ENCODE data around the gene ABAT. TPM values are rescaled to one million over a fixed set of nuclear protein-coding genes. Genes with fewer than 3 reads are reported as not detected.
A peak's percentile ranks its signal among the peaks of the same experiment; 100 is the strongest.
"Not testable (repeated sequence)": the region's sequence is repeated elsewhere in the genome, so short reads cannot be mapped to it uniquely, and the experiment has no call there.

The ABAT gene
- total RNA-seq, 1 donor from 2014 or later = 7.3 TPM

GRCh38 chr16:8642146-8642545, 32.3 kb upstream of the ABAT start:
- no peak for DNase-seq (ENCODE audit: low spot score)
- Mint-ChIP-seq H3K4me3 (no peak overlapping the region), H3K36me3 (ENCODE audit: low read depth) (peaks cover 63% of the 10 kb centered on the region), H3K4me1 (ENCODE audit: low read depth) (peaks cover 8% of the 10 kb centered on the region), H3K9me3 (no peaks in the 10 kb centered on the region), H3K27me3 (ENCODE audit: insufficient read depth) (no peaks in the 10 kb centered on the region), H3K27ac (no peak overlapping the region)
- intact Hi-C loops (cut with micrococcal nuclease) = no loop called here

DNA sequence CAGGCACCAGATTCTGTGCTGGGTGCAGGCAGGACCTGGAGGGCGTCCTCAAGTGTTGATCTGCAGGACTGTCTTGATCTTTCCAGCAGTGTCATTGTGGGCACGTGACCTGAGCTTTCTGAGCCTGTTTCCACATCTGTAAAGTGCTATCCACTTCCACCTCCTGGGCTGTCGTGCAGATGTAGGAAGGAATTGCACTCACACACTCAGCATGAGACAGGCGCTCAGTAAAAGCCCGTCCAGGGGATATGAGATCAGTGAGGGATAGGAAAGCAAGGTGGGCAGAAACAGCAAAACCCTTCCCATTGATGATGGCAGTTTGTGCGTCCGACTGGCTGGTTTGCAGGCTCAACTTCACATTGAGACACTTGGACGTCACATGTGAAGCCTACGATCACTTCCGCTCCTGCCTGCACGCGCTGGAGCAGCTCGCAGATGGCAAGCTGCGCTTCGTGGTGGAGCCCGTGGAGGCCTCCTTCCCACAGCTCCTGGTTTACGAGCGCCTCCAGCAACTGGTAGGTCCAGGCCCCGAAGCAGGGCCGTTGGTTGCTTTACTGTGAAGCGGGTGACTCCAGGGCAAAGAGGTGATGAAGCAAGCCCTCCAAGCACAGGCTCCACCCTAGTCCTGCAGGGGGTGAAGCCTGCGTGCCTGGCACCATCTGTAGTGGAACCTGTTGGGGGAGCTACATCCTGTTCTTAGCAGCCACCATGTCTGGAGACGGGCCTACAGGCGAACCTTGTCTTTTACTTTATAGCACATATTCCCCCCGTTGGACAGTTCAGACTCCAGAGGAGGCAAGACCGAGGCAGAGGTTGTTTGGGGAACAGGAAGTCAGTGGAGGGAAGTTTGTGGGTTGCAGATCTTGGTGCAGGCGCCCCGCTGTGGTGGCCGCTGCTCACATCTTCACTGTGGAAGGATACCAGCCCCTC, 29.9 kb upstream of the ABAT start:
- Mint-ChIP-seq H3K4me3 (no peak overlapping the region), H3K4me1 (ENCODE audit: low read depth) (peaks cover 8% of the 10 kb centered on the region), H3K9me3 (no peaks in the 10 kb centered on the region), H3K27me3 (ENCODE audit: insufficient read depth) (no peaks in the 10 kb centered on the region), H3K36me3 (ENCODE audit: low read depth) (peaks cover 65% of the 10 kb centered on the region), H3K27ac (peak overlapping the region; percentile 43)
- intact Hi-C loops (cut with micrococcal nuclease) = no loop called here
- DNase-seq (ENCODE audit: low spot score) = no peak

- Mint-ChIP-seq H3K27ac (peak overlapping the region; percentile 43), H3K9me3 (no peaks in the 10 kb centered on the region), H3K27me3 (ENCODE audit: insufficient read depth) (no peaks in the 10 kb centered on the region), H3K4me3 (no peak overlapping the region), H3K4me1 (ENCODE audit: low read depth) (peaks cover 8% of the 10 kb centered on the region), H3K36me3 (ENCODE audit: low read depth) (peaks cover 61% of the 10 kb centered on the region)
- intact Hi-C loops (cut with micrococcal nuclease) = no loop called here
- no peak for DNase-seq (ENCODE audit: low spot score)
Observed at GRCh38 chr16:8645141-8645521, 29.3 kb upstream of the ABAT start.

DNA sequence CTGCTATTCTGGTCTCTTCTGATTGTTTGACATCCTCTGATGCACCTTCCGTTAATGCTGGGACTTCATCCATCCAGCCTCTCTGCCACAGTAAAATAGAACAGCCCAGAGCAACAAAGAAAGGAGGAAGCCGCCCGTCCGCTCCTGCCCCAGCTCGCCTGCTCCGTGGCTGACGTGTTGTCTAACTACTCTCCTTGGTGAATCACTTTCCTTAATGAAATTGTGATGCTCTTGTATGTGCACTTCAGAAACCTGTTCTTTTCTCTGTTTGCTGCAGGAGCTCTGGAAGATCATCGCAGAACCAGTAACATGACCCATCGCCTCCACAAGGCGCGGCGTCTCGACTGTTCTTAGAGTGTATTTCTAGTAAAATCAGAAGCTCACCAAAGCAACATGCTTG, 28.6 kb upstream of the ABAT start:
- Mint-ChIP-seq H3K27ac (peak overlapping the region; percentile 0), H3K4me1 (ENCODE audit: low read depth) (peaks cover 8% of the 10 kb centered on the region), H3K4me3 (no peak overlapping the region), H3K9me3 (no peaks in the 10 kb centered on the region), H3K36me3 (ENCODE audit: low read depth) (peaks cover 58% of the 10 kb centered on the region), H3K27me3 (ENCODE audit: insufficient read depth) (no peaks in the 10 kb centered on the region)
- intact Hi-C loops (cut with micrococcal nuclease) = no loop called here
- DNase-seq (ENCODE audit: low spot score) = no peak

DNA sequence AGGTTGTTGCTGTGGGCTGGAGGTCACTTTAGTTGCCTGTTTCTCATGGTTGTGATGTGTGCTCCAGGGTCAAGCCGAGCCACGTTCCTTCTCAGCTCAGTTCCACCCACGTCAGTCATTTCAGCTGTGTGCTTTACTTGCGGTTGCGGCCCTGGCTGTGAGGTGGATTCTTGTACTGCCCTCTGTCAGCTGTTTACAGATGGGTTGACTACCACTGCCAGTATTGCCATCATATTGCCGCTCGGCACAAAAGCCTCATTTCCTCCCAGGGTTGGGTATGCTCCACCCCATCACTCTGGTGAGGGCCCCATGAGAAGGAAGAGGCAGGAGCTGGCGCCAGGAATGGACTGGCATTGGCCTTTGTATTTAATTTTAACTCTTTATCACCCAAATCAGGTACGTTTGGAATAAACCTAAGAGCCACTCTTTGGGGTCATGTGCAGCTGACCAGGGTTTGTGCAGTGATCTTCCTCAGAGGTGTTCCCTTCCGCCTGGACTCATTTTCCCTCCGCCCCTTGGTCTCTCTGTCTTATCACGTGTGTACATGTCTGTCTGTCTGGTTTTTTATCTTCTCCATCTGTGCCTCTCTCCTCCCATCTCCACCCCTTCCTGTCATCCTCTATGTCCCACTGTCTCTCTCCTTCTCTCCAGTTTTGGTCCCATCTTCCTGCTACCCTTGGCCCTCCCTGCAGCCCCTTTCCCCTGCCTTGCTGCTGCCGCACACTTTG, 27.9 kb upstream of the ABAT start:
- Mint-ChIP-seq H3K9me3 (no peaks in the 10 kb centered on the region), H3K27ac (no peak overlapping the region), H3K27me3 (ENCODE audit: insufficient read depth) (no peaks in the 10 kb centered on the region), H3K36me3 (ENCODE audit: low read depth) (peaks cover 51% of the 10 kb centered on the region), H3K4me1 (ENCODE audit: low read depth) (peaks cover 8% of the 10 kb centered on the region), H3K4me3 (no peak overlapping the region)
- intact Hi-C loops (cut with micrococcal nuclease) = no loop called here
- no peak for DNase-seq (ENCODE audit: low spot score)

DNA sequence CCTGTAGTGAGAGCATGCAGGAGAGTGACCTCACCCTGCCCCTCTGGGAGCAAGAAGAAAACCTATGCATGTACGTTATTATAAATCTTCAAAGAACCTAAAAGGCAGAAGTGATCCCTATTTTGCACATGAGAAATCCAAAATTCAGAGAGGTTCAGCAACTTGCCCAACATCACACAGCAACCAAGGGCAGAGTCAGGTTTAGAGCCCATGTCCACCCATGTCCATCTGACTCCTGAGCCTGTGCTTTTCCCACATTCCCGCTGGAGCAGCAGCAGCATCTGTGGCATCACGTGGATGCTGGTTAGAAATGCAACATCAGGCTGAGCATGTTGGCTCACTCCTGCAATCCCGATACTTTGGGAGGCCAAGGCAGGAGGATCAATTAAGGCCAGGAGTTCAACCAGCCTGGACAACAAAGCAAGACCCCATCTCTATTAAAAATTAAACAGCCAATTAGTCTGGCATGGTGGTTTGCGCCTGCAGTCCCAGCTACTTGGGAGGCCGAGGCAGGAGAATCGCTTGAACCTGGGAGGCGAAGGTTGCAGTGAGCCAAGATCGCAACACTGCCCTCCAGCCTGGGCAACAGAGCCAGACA, 26.6 kb upstream of the ABAT start:
- no peak overlapping the region for H3K27ac Mint-ChIP-seq
- DNase-seq (ENCODE audit: low spot score) = no peak
- H3K36me3 Mint-ChIP-seq (ENCODE audit: low read depth) = peaks cover 38% of the 10 kb centered on the region
- H3K9me3 Mint-ChIP-seq = no peaks in the 10 kb centered on the region
- intact Hi-C loops (cut with micrococcal nuclease) = no loop called here
- no peaks in the 10 kb centered on the region for H3K27me3 Mint-ChIP-seq (ENCODE audit: insufficient read depth)
- H3K4me3 Mint-ChIP-seq = no peak overlapping the region
- H3K4me1 Mint-ChIP-seq (ENCODE audit: low read depth) = peaks cover 8% of the 10 kb centered on the region

- intact Hi-C loops (cut with micrococcal nuclease) = no loop called here
- DNase-seq (ENCODE audit: low spot score) = no peak
- Mint-ChIP-seq H3K27me3 (ENCODE audit: insufficient read depth) (no peaks in the 10 kb centered on the region), H3K9me3 (no peaks in the 10 kb centered on the region), H3K36me3 (ENCODE audit: low read depth) (peaks cover 33% of the 10 kb centered on the region), H3K4me1 (ENCODE audit: low read depth) (peaks cover 8% of the 10 kb centered on the region), H3K4me3 (no peak overlapping the region), H3K27ac (no peak overlapping the region)
Observed at GRCh38 chr16:8648877-8649276, 25.5 kb upstream of the ABAT start.

- no peak overlapping the region for H3K27ac Mint-ChIP-seq
- peaks cover 2% of the 10 kb centered on the region for H3K4me1 Mint-ChIP-seq (ENCODE audit: low read depth)
- intact Hi-C loops (cut with micrococcal nuclease) = no loop called here
- H3K36me3 Mint-ChIP-seq (ENCODE audit: low read depth) = peaks cover 22% of the 10 kb centered on the region
- H3K4me3 Mint-ChIP-seq = no peak overlapping the region
- no peak for DNase-seq (ENCODE audit: low spot score)
- H3K27me3 Mint-ChIP-seq (ENCODE audit: insufficient read depth) = no peaks in the 10 kb centered on the region
- no peaks in the 10 kb centered on the region for H3K9me3 Mint-ChIP-seq
Observed at GRCh38 chr16:8649829-8650554, 24.4 kb upstream of the ABAT start.

GRCh38 chr16:8651958-8652357, 22.5 kb upstream of the ABAT start:
- peaks cover 12% of the 10 kb centered on the region for H3K36me3 Mint-ChIP-seq (ENCODE audit: low read depth)
- H3K4me3 Mint-ChIP-seq; H3K27me3 Mint-ChIP-seq (ENCODE audit: insufficient read depth); H3K9me3 Mint-ChIP-seq; H3K4me1 Mint-ChIP-seq (ENCODE audit: low read depth); intact Hi-C loops (cut with micrococcal nuclease); DNase-seq (ENCODE audit: low spot score); H3K27ac Mint-ChIP-seq: not testable (repeated sequence)

DNA sequence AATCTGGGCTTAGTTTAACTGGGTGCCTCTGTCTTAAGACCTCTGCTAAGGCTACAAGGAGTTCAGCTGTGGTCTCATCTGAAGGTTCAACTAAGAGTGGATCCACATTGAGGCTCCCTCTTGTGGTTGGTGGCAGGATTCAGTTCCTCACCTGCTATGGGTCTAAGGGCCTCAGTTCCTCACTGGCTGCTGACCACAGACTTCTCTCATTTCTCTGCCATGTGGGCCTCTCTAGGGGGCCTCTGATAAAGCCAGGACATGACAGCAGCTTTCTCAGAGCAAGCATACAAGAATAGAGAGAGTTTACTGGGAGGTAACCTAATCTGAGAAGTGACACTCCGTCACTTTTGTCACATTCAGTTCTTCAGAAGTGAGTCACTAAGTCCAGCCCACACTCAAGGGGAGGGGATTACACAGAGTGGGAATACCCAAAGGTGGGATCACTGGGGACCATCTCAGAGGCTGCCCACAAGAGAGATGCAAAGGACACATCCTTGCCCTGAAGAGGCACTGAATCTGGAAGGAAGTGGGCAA, 19.2 kb upstream of the ABAT start:
- DNase-seq (ENCODE audit: low spot score) = peak; percentile 24
- intact Hi-C loops (cut with micrococcal nuclease) = loop anchor here (2.0 kb wide), 1 partner anchor 88 kb away; no protein-coding TSS in a partner anchor
- no peak overlapping the region for H3K27ac Mint-ChIP-seq

GRCh38 chr16:8656376-8656775, 18.0 kb upstream of the ABAT start:
- Mint-ChIP-seq H3K27ac (no peak overlapping the region), H3K9me3 (no peaks in the 10 kb centered on the region), H3K4me1 (ENCODE audit: low read depth) (peaks cover 5% of the 10 kb centered on the region), H3K4me3 (no peak overlapping the region), H3K36me3 (ENCODE audit: low read depth) (no peaks in the 10 kb centered on the region), H3K27me3 (ENCODE audit: insufficient read depth) (no peaks in the 10 kb centered on the region)
- no peak for DNase-seq (ENCODE audit: low spot score)
- intact Hi-C loops (cut with micrococcal nuclease) = no loop called here

More for the DNA sequence above, 19.2 kb upstream of the ABAT start:
- H3K27me3 Mint-ChIP-seq (ENCODE audit: insufficient read depth) = no peaks in the 10 kb centered on the region
- H3K9me3 Mint-ChIP-seq = no peaks in the 10 kb centered on the region
- no peak overlapping the region for H3K4me3 Mint-ChIP-seq
- H3K4me1 Mint-ChIP-seq (ENCODE audit: low read depth) = peaks cover 5% of the 10 kb centered on the region
- no peaks in the 10 kb centered on the region for H3K36me3 Mint-ChIP-seq (ENCODE audit: low read depth)

GRCh38 chr16:8660841-8661301, 13.5 kb upstream of the ABAT start:
- intact Hi-C loops (cut with micrococcal nuclease) = loop anchor here (1.0 to 2.0 kb wide), 3 partner anchors 14 to 219 kb away; partner anchors contain the start of genes ABAT, PMM2 and TMEM186
- Mint-ChIP-seq H3K27me3 (ENCODE audit: insufficient read depth) (no peaks in the 10 kb centered on the region), H3K4me3 (no peak overlapping the region), H3K36me3 (ENCODE audit: low read depth) (no peaks in the 10 kb centered on the region), H3K9me3 (no peaks in the 10 kb centered on the region), H3K27ac (no peak overlapping the region), H3K4me1 (ENCODE audit: low read depth) (no peaks in the 10 kb centered on the region)
- peak; percentile 46 for DNase-seq (ENCODE audit: low spot score)

Measured in activated T-helper 1 cell treated with anti-CD3 and anti-CD28 coated beads, Interleukin-12 subunit alpha, Interleukin-12 subunit beta, Interleukin-2, Interleukin-4 antibody, amounts not matched to agents 30 ng/mL and 10 ng/mL and 1 ng/mL, durations not matched to agents 14 hours and 24 hours and 36 hours (primary cell).